Panc1 (cell line): ENCODE measurements around the gene FRMD8. TPM values are rescaled to one million over a fixed set of nuclear protein-coding genes. Genes with fewer than 3 reads are reported as not detected.

ENCODE experiments used
- ATAC-seq: fragments of 200-7000 bp; cut with Tn5 transposase; 2 replicates; pipeline ENCODE4 v1.9.1; 2020; ENCODE audit warnings: mild to moderate bottlenecking, moderate library complexity
- BruUV-seq: library from RNA; stranded (reverse); fragments of 400-500 nt; replicated peaks from 2 replicates; lab custom pipeline; 2021; lab: Mats Ljungman, UMichigan
- CTCF ChIA-PET: fragments of 300-600 bp; sonication (Branson Sonifier 250); formaldehyde crosslinking; loops from one replicate; lab custom pipeline; 2022; ENCODE audit warnings: antibody characterized with exemption; lab: Charles Lee
- POLR2A ChIA-PET: fragments of 300-600 bp; sonication (Branson Sonifier 250); formaldehyde crosslinking; loops from one replicate; lab custom pipeline; 2022; ENCODE audit warnings: antibody characterized with exemption; lab: Charles Lee
- DNase-seq: peaks from one replicate; pipeline ENCODE4 v3.0.0-alpha.2; 2010; ENCODE audit warnings: low read depth, low spot score
- H3K27ac ChIP-seq: 2 replicates; pipeline ENCODE4 v1.5.1; 2011; ENCODE audit warnings: mild to moderate bottlenecking, low read length, inconsistent platforms
- H3K27me3 ChIP-seq: fragments of 200-500 bp; sonication (Bioruptor generic); 2 replicates; pipeline ENCODE4 v1.6.0; 2014; ENCODE audit warnings: low read length, inconsistent platforms; ENCODE audit not compliant: control insufficient read depth, insufficient read depth
- H3K36me3 ChIP-seq: fragments of 200-500 bp; sonication (Bioruptor generic); 2 replicates; pipeline ENCODE4 v1.5.1; 2014; ENCODE audit warnings: inconsistent platforms, mild to moderate bottlenecking, low read length, moderate library complexity; ENCODE audit not compliant: control insufficient read depth, insufficient read depth
- H3K4me1 ChIP-seq: 2 replicates; pipeline ENCODE4 v1.5.1; 2011; ENCODE audit warnings: inconsistent platforms, mild to moderate bottlenecking, low read length, moderate library complexity; ENCODE audit not compliant: control insufficient read depth, insufficient read depth
- H3K4me3 ChIP-seq, 2 experiments: 2 replicates each; pipeline ENCODE4 v1.5.1; 2011 to 2012; ENCODE audit warnings: low read depth in 2 of 2, low read length in 2 of 2, mild to moderate bottlenecking in 2 of 2, inconsistent platforms in 1 of 2, moderate library complexity in 1 of 2
- H3K9me3 ChIP-seq: fragments of 200-500 bp; sonication (Bioruptor generic); 2 replicates; pipeline ENCODE4 v1.5.1; 2014; ENCODE audit warnings: low read depth, mild to moderate bottlenecking, inconsistent platforms, low read length, moderate library complexity; ENCODE audit not compliant: control insufficient read depth, insufficient read depth
- POLR2AphosphoS5 ChIP-seq: IDR thresholded peaks from 2 replicates; pipeline ENCODE4 v1.6.1; 2012; ENCODE audit warnings: mild to moderate bottlenecking, low read depth, low read length, moderate library complexity
- SIN3A ChIP-seq: IDR thresholded peaks from 2 replicates; pipeline ENCODE4 v1.6.1; 2012; ENCODE audit warnings: low read depth, mild to moderate bottlenecking, low read length, moderate library complexity, borderline replicate concordance; ENCODE audit not compliant: insufficient read depth
- TCF7L2 ChIP-seq: IDR thresholded peaks from 2 replicates; pipeline ENCODE4 v1.6.1; 2011; ENCODE audit warnings: mild to moderate bottlenecking, low read depth, low read length, inconsistent platforms
- in situ Hi-C: cut with HindIII; loops from 2 replicates; pipeline ENCODE4 v1.10.0; 2016; ENCODE audit warnings: low sequenced_read_pairs, low pct_unique_long_range_greater_than_20kb
- intact Hi-C: fragments of 100-400 bp; cut with micrococcal nuclease; formaldehyde crosslinking; loops from one replicate; pipeline ENCODE4 v1.10.0; 2022; ENCODE audit not compliant: unreplicated experiment
- total RNA-seq: library from RNA; stranded (reverse); gene quantifications from one replicate; pipeline ENCODE4 v1.2.1, GENCODE V29; 2021; ENCODE audit not compliant: unreplicated experiment
- TF ChIP-seq, protein P1 (sequence below), 2 experiments: IDR thresholded peaks; 2 replicates each; pipeline ENCODE4 v1.6.1; 2011 to 2012; ENCODE audit warnings: low read depth in 2 of 2, control low read depth in 1 of 2, low read length in 1 of 2, mild to moderate bottlenecking in 1 of 2, moderate library complexity in 1 of 2; ENCODE audit not compliant: insufficient read depth in 1 of 2
- TF ChIP-seq, protein P2 (sequence below): fragments of 450-650 bp; IDR thresholded peaks from 2 replicates; pipeline ENCODE4 v1.5.1; 2017; ENCODE audit warnings: mild to moderate bottlenecking

FRMD8 gene
- total RNA-seq, 1 experiment from 2014 or later, result 85.8 TPM

DNA sequence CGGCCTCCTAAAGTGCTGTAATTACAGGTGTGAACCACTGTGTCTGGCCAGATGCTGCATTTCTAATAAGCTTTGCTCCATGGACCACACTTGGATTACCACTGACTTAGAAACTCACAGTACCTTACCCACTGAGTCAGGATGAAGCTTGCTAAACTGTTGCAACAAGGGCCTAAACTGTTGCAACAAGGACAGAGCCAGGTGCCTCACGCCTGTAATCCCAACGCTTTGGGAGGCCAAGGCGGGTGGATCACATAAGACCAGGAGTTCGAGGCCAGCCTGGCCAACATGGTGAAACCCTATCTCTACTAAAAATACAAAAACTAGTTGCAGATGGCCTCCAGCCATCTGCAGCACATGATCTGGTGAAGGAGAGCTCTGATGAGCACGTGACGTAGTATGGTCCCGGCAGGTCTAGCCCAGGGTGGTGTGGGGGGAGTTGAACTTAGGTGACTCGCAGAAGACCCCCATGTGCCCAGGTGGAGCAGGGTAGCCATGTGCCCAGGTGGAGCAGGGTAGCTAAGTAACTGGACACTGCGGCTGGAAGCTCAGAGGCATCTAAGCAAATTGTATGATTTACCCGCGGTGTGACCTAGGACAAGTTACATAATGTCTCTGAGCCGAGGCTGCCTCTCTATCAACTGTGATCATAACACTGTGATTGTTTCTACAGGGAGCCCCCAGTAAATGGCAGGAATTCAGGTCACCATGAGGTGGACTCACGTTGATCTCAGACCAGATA lies 12.4 kb upstream of the FRMD8 start:
- in situ Hi-C loops, result no loop called here
- CTCF ChIA-PET, result interaction anchor here (0.5 kb wide), 1 partner anchor 189 kb away, joined by 9 read pairs; no protein-coding TSS in a partner anchor

DNA sequence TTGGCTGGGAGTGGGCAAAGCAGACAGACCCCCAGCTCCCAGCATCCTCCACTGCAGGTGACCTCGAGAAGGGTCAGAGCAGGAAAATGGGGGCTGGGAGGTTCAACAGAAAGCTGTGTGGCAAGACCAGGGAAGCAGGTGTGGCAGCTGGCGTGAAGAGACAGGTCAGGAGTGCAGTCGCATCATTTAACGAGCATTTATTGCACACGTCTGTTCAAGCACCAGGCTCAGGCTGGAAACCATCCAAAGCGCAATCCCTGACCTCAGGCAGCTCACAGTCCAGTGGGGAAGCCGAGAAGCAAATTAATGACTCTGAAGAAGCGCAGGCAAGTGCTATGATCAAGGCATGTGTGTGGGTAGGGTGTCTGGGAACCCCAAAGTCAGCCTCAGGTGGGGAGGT lies 11.4 kb upstream of the FRMD8 start:
- TF ChIP-seq TCF7L2 (no peak), POLR2AphosphoS5 (no peak), SIN3A (no peak)
- TF ChIP-seq, protein P1, sequence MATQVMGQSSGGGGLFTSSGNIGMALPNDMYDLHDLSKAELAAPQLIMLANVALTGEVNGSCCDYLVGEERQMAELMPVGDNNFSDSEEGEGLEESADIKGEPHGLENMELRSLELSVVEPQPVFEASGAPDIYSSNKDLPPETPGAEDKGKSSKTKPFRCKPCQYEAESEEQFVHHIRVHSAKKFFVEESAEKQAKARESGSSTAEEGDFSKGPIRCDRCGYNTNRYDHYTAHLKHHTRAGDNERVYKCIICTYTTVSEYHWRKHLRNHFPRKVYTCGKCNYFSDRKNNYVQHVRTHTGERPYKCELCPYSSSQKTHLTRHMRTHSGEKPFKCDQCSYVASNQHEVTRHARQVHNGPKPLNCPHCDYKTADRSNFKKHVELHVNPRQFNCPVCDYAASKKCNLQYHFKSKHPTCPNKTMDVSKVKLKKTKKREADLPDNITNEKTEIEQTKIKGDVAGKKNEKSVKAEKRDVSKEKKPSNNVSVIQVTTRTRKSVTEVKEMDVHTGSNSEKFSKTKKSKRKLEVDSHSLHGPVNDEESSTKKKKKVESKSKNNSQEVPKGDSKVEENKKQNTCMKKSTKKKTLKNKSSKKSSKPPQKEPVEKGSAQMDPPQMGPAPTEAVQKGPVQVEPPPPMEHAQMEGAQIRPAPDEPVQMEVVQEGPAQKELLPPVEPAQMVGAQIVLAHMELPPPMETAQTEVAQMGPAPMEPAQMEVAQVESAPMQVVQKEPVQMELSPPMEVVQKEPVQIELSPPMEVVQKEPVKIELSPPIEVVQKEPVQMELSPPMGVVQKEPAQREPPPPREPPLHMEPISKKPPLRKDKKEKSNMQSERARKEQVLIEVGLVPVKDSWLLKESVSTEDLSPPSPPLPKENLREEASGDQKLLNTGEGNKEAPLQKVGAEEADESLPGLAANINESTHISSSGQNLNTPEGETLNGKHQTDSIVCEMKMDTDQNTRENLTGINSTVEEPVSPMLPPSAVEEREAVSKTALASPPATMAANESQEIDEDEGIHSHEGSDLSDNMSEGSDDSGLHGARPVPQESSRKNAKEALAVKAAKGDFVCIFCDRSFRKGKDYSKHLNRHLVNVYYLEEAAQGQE (IDR thresholded peaks at IDR 0.05; ENCODE audit: insufficient read depth in 1 of 2, low read depth in 2 of 2, low read length in 1 of 2), result no peak
- TF ChIP-seq, protein P2, sequence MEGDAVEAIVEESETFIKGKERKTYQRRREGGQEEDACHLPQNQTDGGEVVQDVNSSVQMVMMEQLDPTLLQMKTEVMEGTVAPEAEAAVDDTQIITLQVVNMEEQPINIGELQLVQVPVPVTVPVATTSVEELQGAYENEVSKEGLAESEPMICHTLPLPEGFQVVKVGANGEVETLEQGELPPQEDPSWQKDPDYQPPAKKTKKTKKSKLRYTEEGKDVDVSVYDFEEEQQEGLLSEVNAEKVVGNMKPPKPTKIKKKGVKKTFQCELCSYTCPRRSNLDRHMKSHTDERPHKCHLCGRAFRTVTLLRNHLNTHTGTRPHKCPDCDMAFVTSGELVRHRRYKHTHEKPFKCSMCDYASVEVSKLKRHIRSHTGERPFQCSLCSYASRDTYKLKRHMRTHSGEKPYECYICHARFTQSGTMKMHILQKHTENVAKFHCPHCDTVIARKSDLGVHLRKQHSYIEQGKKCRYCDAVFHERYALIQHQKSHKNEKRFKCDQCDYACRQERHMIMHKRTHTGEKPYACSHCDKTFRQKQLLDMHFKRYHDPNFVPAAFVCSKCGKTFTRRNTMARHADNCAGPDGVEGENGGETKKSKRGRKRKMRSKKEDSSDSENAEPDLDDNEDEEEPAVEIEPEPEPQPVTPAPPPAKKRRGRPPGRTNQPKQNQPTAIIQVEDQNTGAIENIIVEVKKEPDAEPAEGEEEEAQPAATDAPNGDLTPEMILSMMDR, result no peak
- CTCF ChIA-PET, result no interaction called here

More for the DNA sequence above, 12.4 kb upstream of the FRMD8 start:
- H3K4me3 ChIP-seq, result no peak overlapping the region
- intact Hi-C loops, result no loop called here
- ATAC-seq (no peak), DNase-seq (no peak)
- TF ChIP-seq SIN3A, result no peak
- TF ChIP-seq, protein P2, result no peak
- TF ChIP-seq TCF7L2, result no peak
- TF ChIP-seq, protein P1 (IDR thresholded peaks at IDR 0.05; ENCODE audit: insufficient read depth in 1 of 2, low read depth in 2 of 2, low read length in 1 of 2), result no peak
- no peak for TF ChIP-seq POLR2AphosphoS5
- H3K36me3 ChIP-seq, result no peaks in the 10 kb centered on the region
- POLR2A ChIA-PET, result no interaction called here
- H3K27ac ChIP-seq, result no peak overlapping the region
- no peaks in the 10 kb centered on the region for H3K27me3 ChIP-seq
- no peaks in the 10 kb centered on the region for H3K4me1 ChIP-seq
- no TSS peak for BruUV-seq
- no peaks in the 10 kb centered on the region for H3K9me3 ChIP-seq

More for the DNA sequence above, 11.4 kb upstream of the FRMD8 start:
- POLR2A ChIA-PET, result no interaction called here
- no peaks in the 10 kb centered on the region for H3K4me1 ChIP-seq
- DNase-seq (no peak), ATAC-seq (no peak)
- H3K27me3 ChIP-seq, result no peaks in the 10 kb centered on the region
- H3K36me3 ChIP-seq, result no peaks in the 10 kb centered on the region
- intact Hi-C loops (no loop called here), in situ Hi-C loops (no loop called here)
- no peak overlapping the region for H3K4me3 ChIP-seq
- no peaks in the 10 kb centered on the region for H3K9me3 ChIP-seq
- BruUV-seq, result no TSS peak
- no peak overlapping the region for H3K27ac ChIP-seq
